BLaER1 treated with 17β-estradiol and CSF1 and Interleukin-3, amounts not matched to agents 10 nM and 100 nM (cell line): Measurements from ENCODE around the gene PCNX1.

Experiments used
- H3K27ac ChIP-seq, 11 experiments: shearing (Covaris generic); formaldehyde crosslinking; 2 replicates each; pipeline ENCODE4 v1.8.1; 2022
- H3K27me3 ChIP-seq, 11 experiments: shearing (Covaris generic); formaldehyde crosslinking; 2 replicates each; pipeline ENCODE4 v1.8.1; 2022
- H3K36me3 ChIP-seq, 11 experiments: shearing (Covaris generic); formaldehyde crosslinking; 2 replicates each; pipeline ENCODE4 v1.8.1; 2022
- H3K4me1 ChIP-seq, 10 experiments: shearing (Covaris generic); formaldehyde crosslinking; 2 replicates each; pipeline ENCODE4 v1.8.1; 2022
- H3K4me2 ChIP-seq, 11 experiments: shearing (Covaris generic); formaldehyde crosslinking; 2 replicates each; pipeline ENCODE4 v1.8.1; 2022
- H3K4me3 ChIP-seq, 10 experiments: shearing (Covaris generic); formaldehyde crosslinking; 2 replicates each; pipeline ENCODE4 v1.8.1; 2022
- H3K9ac ChIP-seq, 11 experiments: shearing (Covaris generic); formaldehyde crosslinking; 2 replicates each; pipeline ENCODE4 v1.8.1; 2022
- H3K9me3 ChIP-seq, 11 experiments: shearing (Covaris generic); formaldehyde crosslinking; replicated peaks in 1 of 11; 2 replicates each; pipeline ENCODE4 v1.8.1; 2022
- H4K20me1 ChIP-seq, 11 experiments: shearing (Covaris generic); formaldehyde crosslinking; 2 replicates each; pipeline ENCODE4 v1.8.1; 2022
- Cebpa-rat ChIP-seq, 11 experiments: shearing (Covaris generic); IDR thresholded peaks; 2 replicates each; pipeline ENCODE4 v1.8.1; 2022

Gene PCNX1

DNA sequence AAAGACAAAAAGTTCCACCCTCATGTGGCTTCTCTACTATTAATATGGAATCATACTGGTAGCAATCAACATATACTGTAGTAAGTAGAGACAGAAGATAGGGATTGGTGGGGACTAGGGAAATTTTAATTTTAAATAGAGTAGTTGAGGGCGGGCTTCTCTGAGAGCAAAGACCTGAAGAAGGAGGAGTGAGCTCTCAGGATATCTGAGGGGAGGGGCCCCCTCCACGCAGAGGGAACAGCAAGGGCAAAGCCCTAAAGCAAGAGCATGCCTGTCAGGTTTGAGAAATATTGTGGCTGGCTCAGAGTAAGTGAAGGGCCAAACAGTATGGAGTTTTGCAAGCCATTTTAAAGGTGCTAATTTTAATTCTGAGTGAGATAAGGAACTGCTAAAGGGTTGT, 64.3 kb downstream of the PCNX1 start:
- Histone ChIP-seq H3K27ac (no peak overlapping the region), H4K20me1 (peaks cover 0 to 65% (median 17%) of the 10 kb centered on the region in 11 experiments; a peak in 11 of 22 replicates), H3K9me3 (no peaks in the 10 kb centered on the region), H3K9ac (0 out of 22 replicates have a peak overlapping the region, but pooled peaks of 2 of the 11 experiments have one; percentile 12 to 34), H3K36me3 (peaks cover 31 to 79% (median 44%) of the 10 kb centered on the region in 11 experiments), H3K4me1 (peaks cover 0 to 9% (median 4%) of the 10 kb centered on the region in 10 experiments; a peak in 3 of 20 replicates), H3K4me3 (no peak overlapping the region), H3K4me2 (no peak overlapping the region), H3K27me3 (no peaks in the 10 kb centered on the region)
- TF ChIP-seq Cebpa-rat (IDR thresholded peaks at IDR 0.05), result no peak

DNA sequence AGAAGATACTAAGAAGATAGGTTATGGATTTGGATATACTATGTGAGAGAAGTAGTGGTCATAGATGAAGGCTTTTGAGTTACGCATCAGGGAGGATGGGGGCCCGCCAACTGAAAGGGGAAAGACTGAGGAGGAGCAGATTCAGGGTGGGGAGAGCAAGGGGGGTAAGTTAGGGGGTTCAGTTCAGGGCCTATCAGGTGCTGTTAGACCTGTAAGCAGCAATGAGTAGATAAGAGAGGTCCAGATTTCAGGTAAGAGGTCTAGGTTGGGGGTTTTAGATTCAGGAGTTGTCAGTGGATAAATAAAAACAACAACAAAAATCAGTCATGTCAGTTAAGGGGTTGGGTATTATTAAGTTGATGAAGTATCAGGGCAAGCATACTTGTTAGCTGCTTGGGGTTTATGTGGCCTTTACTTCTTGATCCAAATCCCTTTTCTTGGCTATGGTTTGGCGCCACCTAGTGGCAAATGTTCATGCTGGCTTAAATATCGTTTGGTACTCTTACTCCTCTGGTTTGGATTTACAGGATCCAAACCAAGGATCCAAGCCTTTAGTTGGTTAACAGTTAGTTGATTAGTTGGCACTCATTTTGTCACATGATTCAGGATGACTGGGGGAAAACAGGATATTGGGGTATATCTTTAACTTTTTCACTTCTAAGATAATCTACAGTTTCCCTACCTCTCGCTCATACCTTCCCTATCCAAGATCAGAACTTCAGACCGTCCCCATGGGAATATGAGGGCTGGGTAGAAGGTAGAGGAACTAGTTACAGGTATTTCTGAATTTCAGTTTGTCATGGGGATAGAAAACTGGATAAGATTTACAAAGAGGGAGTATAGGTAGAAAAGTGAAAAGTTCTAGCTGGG, 65.1 kb downstream of the PCNX1 start:
- H3K27me3 ChIP-seq, result no peaks in the 10 kb centered on the region
- no peak overlapping the region for H3K4me2 ChIP-seq
- peaks cover 0 to 57% (median 16%) of the 10 kb centered on the region in 11 experiments; a peak in 12 of 22 replicates for H4K20me1 ChIP-seq
- no peak overlapping the region for H3K27ac ChIP-seq
- peaks cover 0 to 9% (median 4%) of the 10 kb centered on the region in 10 experiments; a peak in 3 of 20 replicates for H3K4me1 ChIP-seq
- TF ChIP-seq Cebpa-rat (IDR thresholded peaks at IDR 0.05), result no peak
- H3K9ac ChIP-seq, result 0 out of 22 replicates have a peak overlapping the region, but pooled peaks of 2 of the 11 experiments have one; percentile 12 to 34
- H3K9me3 ChIP-seq, result no peaks in the 10 kb centered on the region
- H3K4me3 ChIP-seq, result no peak overlapping the region
- H3K36me3 ChIP-seq, result peaks cover 38 to 80% (median 52%) of the 10 kb centered on the region in 11 experiments

- no peaks in the 10 kb centered on the region for H3K9me3 ChIP-seq
- TF ChIP-seq Cebpa-rat (IDR thresholded peaks at IDR 0.05), result no peak
- H3K4me2 ChIP-seq, result no peak overlapping the region
- peaks cover 0 to 69% (median 14%) of the 10 kb centered on the region in 11 experiments; a peak in 11 of 22 replicates for H4K20me1 ChIP-seq
- H3K27me3 ChIP-seq, result no peaks in the 10 kb centered on the region
- no peak overlapping the region for H3K9ac ChIP-seq
- H3K4me1 ChIP-seq, result peaks cover 9 to 22% (median 16%) of the 10 kb centered on the region in 10 experiments
- peaks cover 23 to 59% (median 44%) of the 10 kb centered on the region in 11 experiments for H3K36me3 ChIP-seq
- H3K4me3 ChIP-seq, result no peak overlapping the region
- no peak overlapping the region for H3K27ac ChIP-seq
Observed at GRCh38 chr14:70976591-70976990, 69.3 kb downstream of the PCNX1 start.

GRCh38 chr14:70981000-70981952, 74.0 kb downstream of the PCNX1 start:
- Histone ChIP-seq H3K4me1 (peaks cover 12 to 27% (median 22%) of the 10 kb centered on the region in 10 experiments; a peak in 19 of 20 replicates), H3K4me2 (peak overlapping the region in 10 of 11 experiments; percentile 3 to 57 (median 35); a peak in 15 of 22 replicates), H3K36me3 (peaks cover 21 to 52% (median 34%) of the 10 kb centered on the region in 11 experiments), H3K9ac (no peak overlapping the region; a peak in 1 of 22 replicates), H4K20me1 (peaks cover 0 to 56% (median 4%) of the 10 kb centered on the region in 11 experiments; a peak in 9 of 22 replicates), H3K4me3 (no peak overlapping the region), H3K27me3 (no peaks in the 10 kb centered on the region), H3K9me3 (no peaks in the 10 kb centered on the region), H3K27ac (peak overlapping the region in 9 of 11 experiments; percentile 25 to 69 (median 38); a peak in 17 of 22 replicates)
- no peak for TF ChIP-seq Cebpa-rat (IDR thresholded peaks at IDR 0.05)

GRCh38 chr14:70982200-70982599, 74.9 kb downstream of the PCNX1 start:
- H3K4me3 ChIP-seq, result no peak overlapping the region
- no peaks in the 10 kb centered on the region for H3K27me3 ChIP-seq
- H3K36me3 ChIP-seq, result peaks cover 13 to 45% (median 25%) of the 10 kb centered on the region in 11 experiments
- H3K4me1 ChIP-seq, result peaks cover 12 to 27% (median 22%) of the 10 kb centered on the region in 10 experiments; a peak in 19 of 20 replicates
- peak overlapping the region in 10 of 11 experiments; percentile 10 to 57 (median 40); a peak in 15 of 22 replicates for H3K4me2 ChIP-seq
- H3K27ac ChIP-seq, result peak overlapping the region in 9 of 11 experiments; percentile 23 to 69 (median 38); a peak in 15 of 22 replicates
- peaks cover 0 to 64% (median 0%) of the 10 kb centered on the region in 11 experiments; a peak in 9 of 22 replicates for H4K20me1 ChIP-seq
- no peak for TF ChIP-seq Cebpa-rat (IDR thresholded peaks at IDR 0.05)
- H3K9ac ChIP-seq, result no peak overlapping the region; a peak in 1 of 22 replicates
- no peaks in the 10 kb centered on the region for H3K9me3 ChIP-seq

DNA sequence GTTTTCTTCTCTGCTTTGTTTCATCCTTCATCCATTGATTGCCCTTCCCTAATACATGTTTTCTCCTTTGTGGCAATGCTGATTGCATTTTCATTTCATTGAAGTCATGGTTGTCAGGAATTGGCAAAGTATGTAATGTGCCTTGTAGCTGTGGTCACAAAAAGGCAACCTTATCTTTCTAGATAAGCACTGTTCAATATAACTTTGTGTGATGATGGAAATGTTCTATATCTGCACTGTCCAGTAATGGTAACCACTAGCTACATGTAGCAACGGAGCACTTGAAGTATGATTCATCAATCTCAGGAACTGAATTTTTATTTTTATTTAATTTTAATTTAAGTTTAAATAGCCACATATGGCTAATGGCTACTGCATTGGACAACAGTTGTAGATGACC, 79.8 kb downstream of the PCNX1 start:
- H3K9ac ChIP-seq, result no peak overlapping the region
- H3K4me1 ChIP-seq, result peaks cover 2 to 8% (median 6%) of the 10 kb centered on the region in 10 experiments; a peak in 17 of 20 replicates
- no peak overlapping the region for H3K4me2 ChIP-seq
- no peak for TF ChIP-seq Cebpa-rat (IDR thresholded peaks at IDR 0.05)
- H4K20me1 ChIP-seq, result peaks cover 0 to 39% (median 0%) of the 10 kb centered on the region in 11 experiments; a peak in 6 of 22 replicates
- peaks cover 0 to 61% (median 12%) of the 10 kb centered on the region in 11 experiments; a peak in 15 of 22 replicates for H3K36me3 ChIP-seq
- H3K4me3 ChIP-seq, result no peak overlapping the region
- H3K27ac ChIP-seq, result no peak overlapping the region
- H3K27me3 ChIP-seq, result no peaks in the 10 kb centered on the region
- no peaks in the 10 kb centered on the region for H3K9me3 ChIP-seq

- Histone ChIP-seq H3K4me3 (no peak overlapping the region), H3K4me1 (no peaks in the 10 kb centered on the region), H3K9me3 (no peaks in the 10 kb centered on the region), H3K27me3 (no peaks in the 10 kb centered on the region), H3K36me3 (peaks cover 0 to 52% (median 12%) of the 10 kb centered on the region in 11 experiments; a peak in 14 of 22 replicates), H3K9ac (no peak overlapping the region), H3K27ac (no peak overlapping the region), H4K20me1 (peaks cover 0 to 32% (median 0%) of the 10 kb centered on the region in 11 experiments; a peak in 6 of 22 replicates), H3K4me2 (no peak overlapping the region)
- no peak for TF ChIP-seq Cebpa-rat (IDR thresholded peaks at IDR 0.05)
Observed at GRCh38 chr14:70988452-70988851, 81.2 kb downstream of the PCNX1 start.

- Histone ChIP-seq H3K9me3 (no peaks in the 10 kb centered on the region), H3K27ac (no peak overlapping the region), H3K27me3 (no peaks in the 10 kb centered on the region), H3K9ac (no peak overlapping the region), H3K36me3 (peaks cover 4 to 42% (median 12%) of the 10 kb centered on the region in 11 experiments; a peak in 18 of 22 replicates), H3K4me1 (peaks cover 7 to 12% (median 9%) of the 10 kb centered on the region in 10 experiments), H4K20me1 (peaks cover 0 to 9% (median 0%) of the 10 kb centered on the region in 11 experiments; a peak in 4 of 22 replicates), H3K4me3 (no peak overlapping the region), H3K4me2 (no peak overlapping the region)
- no peak for TF ChIP-seq Cebpa-rat (IDR thresholded peaks at IDR 0.05)
Observed at GRCh38 chr14:70993931-70994330, 86.7 kb downstream of the PCNX1 start.
